Stimulated activated CD4-positive, alpha-beta T cell treated with anti-CD3 and anti-CD28 coated beads, TNF-alpha, amount 100 ng/mL, for 4 hours (primary cell): ENCODE measurements around the gene PCBD1.

Source experiments
- DNase-seq, 3 experiments: peaks; one replicate each; pipeline ENCODE4 v3.0.0-alpha.2; 2020; ENCODE audit warnings: low read depth in 3 of 3

Gene PCBD1

DNA sequence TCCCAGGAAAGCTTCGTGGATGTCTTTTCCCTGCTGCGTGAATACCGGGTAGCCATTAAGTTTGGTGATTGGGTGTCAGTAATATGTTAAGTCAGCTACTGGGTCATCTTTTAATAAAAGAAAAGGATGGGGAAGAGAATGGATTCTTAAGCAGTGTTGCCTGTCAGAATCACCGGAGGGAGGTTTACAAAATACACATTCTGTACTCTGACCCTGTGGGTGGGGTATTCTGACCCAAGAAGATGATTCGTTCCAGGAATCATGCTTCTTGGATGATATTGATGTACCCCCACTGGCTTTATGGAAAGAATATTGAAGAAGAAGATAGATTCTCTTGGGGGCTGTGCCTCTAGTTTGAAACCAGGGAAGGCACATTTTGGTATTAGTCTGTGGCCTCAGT is 54.3 kb downstream of the PCBD1 start:
- DNase-seq, result no peak

DNA sequence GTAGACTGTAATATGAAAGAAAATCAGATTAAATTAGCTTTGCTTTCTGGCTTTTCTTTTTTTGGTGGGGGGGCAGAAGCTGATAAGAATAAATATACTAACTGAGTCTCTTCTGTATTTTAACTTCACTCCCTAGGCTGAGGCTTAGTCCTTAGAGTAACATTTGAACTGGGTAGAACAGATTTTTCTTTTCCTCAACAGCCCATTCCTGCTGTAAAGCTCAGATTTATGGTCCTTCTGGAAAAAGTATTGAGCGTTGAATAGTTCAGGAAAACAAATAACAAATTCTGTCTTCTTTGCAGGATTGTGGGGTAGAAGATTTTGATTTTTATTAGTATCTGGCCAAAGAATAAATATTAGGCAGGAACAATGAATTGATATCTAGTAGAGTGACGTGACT is 54.8 kb downstream of the PCBD1 start:
- DNase-seq, result no peak
